D721Med (cell line): ENCODE results near the gene DEAF1.

Experiments used
- DNase-seq: peaks from one replicate; pipeline ENCODE4 v3.0.0; 2011; ENCODE audit warnings: low spot score; ENCODE audit not compliant: insufficient read length
- FAIRE-seq: peaks from 2 replicates; lab custom pipeline; 2011; peaks lifted over from hg19 to GRCh38; lab: Jason Lieb, UNC
- CTCF ChIP-seq: IDR thresholded peaks from 2 replicates; pipeline ENCODE4 v1.5.1; 2012; ENCODE audit warnings: mild to moderate bottlenecking, control low read depth; ENCODE audit not compliant: insufficient read depth; ENCODE audit errors: missing control alignments

DEAF1 gene

GRCh38 chr11:673866-674265 lies 21.2 kb downstream of the DEAF1 start:
- FAIRE-seq (no peak), DNase-seq (no peak)
- TF ChIP-seq CTCF: no peak

DNA sequence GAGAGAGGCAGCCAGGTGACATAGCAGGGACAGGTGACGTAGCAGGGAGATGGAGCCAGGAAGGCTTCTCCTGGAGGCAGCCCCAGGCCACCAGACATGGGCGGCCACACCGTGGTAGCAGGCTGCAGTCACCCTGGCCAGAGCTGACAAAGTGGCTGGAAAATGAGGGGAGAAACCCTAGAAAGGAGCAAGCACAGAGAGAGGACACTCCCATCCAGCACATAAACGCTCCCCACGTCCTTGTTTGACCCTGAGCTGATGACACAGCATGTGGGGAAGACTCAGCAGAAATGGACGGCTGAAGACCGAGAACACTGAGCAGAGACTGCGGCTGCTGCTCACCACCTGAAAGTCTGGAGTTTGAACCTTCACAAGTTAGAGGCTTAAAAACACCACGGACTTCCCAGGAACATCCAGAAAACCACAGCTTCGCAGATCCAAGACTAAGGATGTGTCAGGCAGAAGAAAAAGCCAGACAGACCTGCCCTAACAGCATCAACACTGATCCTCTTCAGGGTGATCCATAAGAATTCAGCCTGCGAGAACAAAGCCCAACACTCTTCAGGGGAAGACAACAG lies 29.2 kb downstream of the DEAF1 start:
- DNase-seq (no peak), FAIRE-seq (no peak)
- no peak for TF ChIP-seq CTCF

- FAIRE-seq: no peak
- no peak for DNase-seq
- TF ChIP-seq CTCF: no peak
These were observed 29.8 kb downstream of the DEAF1 start for GRCh38 chr11:665062-665703.

- TF ChIP-seq CTCF: peak; percentile 51
- DNase-seq (no peak), FAIRE-seq (no peak)
These were observed 32.2 kb downstream of the DEAF1 start for GRCh38 chr11:662689-663274.

GRCh38 chr11:660681-661444 lies 34.2 kb downstream of the DEAF1 start:
- no peak for TF ChIP-seq CTCF

DNA sequence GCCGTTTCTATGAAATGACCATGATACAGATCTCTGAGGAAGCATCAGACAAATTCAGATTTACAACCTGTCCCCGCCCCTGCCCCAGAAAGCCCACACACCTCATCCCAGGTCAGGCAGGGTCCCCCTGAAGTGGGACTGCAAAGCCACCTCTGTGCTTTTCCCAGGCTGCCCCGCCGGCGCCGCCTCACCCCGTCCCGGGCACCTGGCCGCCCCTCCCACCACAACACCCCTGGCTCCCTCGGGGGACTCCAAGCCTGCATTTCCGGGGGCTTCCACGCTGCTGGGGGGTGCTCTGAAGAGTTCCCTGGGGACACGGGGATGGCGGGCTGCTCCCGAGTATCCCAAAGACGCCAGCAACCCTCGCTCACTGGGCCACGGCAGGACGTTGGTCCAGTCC lies 34.7 kb downstream of the DEAF1 start:
- FAIRE-seq: no peak
- DNase-seq: no peak
- TF ChIP-seq CTCF: no peak

More at GRCh38 chr11:660681-661444, 34.2 kb downstream of the DEAF1 start:
- FAIRE-seq (no peak), DNase-seq (no peak)
